WI38 (cell line): ENCODE data around the gene CNIH2.
"Not testable (repeated sequence)": the region's sequence is repeated elsewhere in the genome, so short reads cannot be mapped to it uniquely, and the experiment has no call there.

Source experiments
- H3K4me3 ChIP-seq: 2 replicates; pipeline ENCODE4 v1.5.1; 2011; ENCODE audit warnings: low read depth, mild to moderate bottlenecking, control low read depth, low read length
- TF ChIP-seq, protein P1 (sequence below): IDR thresholded peaks from 2 replicates; pipeline ENCODE4 v1.5.1; 2012; ENCODE audit warnings: low read depth, mild to moderate bottlenecking, control low read depth, low read length

Gene CNIH2

DNA sequence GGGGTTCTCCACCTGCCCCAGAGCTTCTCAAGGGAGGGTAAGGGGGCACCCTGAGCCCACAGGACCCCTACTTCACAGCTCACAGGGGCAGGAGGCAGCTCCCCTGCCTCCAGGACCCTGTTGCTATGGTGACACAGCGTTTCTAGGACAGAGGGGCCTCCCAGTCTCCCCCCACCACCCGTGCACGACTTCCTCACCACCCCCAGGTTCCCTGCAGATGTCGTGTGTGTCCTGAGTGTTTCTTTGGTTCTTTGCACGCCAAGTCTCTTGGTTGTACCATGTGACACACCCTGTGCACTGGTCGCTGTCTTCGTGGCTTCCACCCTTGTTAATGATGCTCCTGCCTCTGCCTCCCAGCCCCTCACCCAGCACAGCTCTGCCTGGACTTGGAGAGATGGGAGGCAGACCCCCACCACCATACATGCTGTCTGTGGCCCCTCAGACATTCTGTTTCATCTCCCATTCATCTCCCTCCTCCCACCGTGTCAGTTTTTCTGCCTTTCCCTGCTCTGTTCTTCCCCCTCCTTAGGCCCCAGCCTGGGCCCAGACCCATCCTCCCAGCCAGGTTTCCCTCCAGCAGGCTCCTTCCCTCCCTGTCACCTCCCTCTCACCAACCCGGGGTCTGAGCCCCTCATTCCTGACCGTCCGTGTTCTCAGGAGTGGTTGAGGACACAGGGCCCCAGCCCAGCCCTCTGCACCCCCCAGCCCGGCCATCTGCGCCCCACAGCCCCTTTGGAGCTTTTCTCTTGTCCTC, 34.0 kb upstream of the CNIH2 start:
- no peak overlapping the region for H3K4me3 ChIP-seq
- TF ChIP-seq, protein P1, sequence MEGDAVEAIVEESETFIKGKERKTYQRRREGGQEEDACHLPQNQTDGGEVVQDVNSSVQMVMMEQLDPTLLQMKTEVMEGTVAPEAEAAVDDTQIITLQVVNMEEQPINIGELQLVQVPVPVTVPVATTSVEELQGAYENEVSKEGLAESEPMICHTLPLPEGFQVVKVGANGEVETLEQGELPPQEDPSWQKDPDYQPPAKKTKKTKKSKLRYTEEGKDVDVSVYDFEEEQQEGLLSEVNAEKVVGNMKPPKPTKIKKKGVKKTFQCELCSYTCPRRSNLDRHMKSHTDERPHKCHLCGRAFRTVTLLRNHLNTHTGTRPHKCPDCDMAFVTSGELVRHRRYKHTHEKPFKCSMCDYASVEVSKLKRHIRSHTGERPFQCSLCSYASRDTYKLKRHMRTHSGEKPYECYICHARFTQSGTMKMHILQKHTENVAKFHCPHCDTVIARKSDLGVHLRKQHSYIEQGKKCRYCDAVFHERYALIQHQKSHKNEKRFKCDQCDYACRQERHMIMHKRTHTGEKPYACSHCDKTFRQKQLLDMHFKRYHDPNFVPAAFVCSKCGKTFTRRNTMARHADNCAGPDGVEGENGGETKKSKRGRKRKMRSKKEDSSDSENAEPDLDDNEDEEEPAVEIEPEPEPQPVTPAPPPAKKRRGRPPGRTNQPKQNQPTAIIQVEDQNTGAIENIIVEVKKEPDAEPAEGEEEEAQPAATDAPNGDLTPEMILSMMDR: no peak

DNA sequence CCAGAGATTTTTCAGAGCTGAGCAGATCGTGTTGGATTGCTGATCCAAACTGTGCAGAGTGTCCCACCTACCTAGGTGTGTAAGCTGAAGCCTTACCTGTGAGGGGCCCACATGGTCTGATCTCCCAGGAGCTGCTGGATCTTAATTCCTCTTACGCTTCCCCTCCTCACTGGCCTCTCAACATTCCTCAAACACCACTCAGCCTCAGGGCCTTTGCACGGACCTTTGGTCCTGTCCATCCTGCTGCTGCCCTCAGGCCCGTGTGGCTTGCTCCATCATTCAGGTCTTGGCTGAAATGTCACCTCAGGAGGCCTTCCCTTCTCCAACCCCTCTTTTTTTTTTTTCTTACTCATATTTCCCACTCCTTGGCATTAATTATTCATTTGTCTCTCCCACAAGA, 30.7 kb upstream of the CNIH2 start:
- TF ChIP-seq, protein P1: no peak
- H3K4me3 ChIP-seq: no peak overlapping the region

DNA sequence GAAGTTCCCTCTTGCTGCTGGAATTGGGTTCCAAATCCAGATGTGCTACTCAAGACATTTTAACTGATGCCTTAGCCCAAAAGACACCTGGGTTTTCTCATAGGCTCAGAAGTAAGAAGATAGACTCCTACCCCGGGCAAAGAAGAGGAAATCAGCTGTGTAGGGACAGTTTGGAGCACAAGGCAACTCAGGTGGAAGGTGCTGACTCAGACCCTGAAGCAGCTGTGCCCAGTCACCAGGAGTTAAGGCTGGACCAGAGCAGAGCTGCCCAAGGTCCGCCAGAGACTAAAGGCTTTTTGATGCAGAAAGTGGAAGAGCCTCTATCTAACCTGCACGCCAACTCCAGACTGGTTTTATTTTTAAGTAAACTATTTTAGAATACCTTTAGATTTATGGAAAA, 30.2 kb upstream of the CNIH2 start:
- H3K4me3 ChIP-seq: no peak overlapping the region
- TF ChIP-seq, protein P1: no peak

DNA sequence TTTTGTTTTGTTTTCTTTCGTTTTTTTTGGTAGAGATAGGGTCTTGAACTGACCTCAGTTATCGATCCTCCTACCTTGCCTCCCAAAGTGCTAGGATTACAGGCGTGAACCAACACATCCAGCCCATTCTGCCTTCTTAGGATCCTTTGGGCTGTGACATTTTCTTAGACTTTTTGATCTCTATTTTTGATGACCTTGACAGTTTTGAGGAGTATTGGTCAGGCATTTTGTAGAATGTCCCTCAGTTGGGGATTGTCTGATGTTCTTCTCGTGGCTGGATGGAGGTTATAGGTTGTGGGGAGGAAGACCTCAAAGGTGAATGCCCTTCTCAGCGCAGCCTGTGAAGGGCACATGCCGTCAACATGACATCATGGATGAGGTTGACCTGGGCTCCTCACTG, 29.1 kb upstream of the CNIH2 start:
- TF ChIP-seq, protein P1: no peak
- H3K4me3 ChIP-seq: no peak overlapping the region

DNA sequence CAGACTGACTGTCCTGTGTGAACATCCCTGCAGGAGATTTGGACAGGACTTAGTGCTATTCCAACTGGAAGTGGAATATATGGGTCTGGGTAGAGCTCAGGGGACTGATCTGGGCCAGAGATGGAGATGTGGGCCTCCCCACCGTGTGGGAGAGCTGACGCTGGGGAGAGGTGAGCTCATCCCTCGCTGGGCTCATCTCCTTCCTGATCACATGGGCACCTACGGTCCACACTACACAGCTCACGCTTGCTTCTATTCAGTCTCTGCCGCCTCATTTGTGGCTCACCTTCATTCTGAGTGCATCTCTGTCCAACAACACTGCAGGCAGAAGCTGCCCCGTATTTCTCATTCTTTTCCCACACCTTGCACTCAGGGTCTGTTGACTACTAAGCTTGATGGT, 26.2 kb upstream of the CNIH2 start:
- H3K4me3 ChIP-seq: no peak overlapping the region
- TF ChIP-seq, protein P1: no peak

DNA sequence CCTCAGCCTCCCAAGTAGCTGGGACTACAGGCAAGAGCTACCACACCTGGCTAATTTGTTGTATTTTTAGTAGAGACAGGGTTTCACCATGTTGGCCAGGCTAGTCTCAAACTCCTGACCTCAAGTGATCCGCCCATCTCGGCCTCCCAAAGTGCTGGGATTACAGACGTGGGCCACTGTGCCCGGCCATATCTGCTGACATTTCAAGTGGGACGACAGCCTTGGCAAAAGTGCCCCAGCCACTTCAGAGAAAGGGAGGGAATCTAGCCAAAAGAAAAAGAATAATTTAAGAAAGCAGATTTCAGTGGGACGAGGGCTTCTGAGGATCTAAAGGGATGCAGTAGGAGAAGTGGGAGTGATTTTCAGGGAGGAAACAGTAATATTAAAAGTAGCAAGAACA, 24.9 kb upstream of the CNIH2 start:
- not testable (repeated sequence) for H3K4me3 ChIP-seq

DNA sequence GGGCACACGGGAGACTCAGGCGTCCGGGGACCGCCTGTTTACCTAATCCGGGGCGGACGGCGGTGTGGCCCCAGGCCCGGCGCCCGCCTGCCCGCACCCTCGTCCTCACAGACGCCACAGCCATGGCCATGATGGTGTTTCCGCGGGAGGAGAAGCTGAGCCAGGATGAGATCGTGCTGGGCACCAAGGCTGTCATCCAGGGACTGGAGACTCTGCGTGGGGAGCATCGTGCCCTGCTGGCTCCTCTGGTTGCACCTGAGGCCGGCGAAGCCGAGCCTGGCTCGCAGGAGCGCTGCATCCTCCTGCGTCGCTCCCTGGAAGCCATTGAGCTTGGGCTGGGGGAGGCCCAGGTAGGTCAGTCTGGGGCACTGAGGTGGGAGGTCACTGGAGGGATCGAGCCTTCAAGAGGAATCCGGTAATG, 19.5 kb upstream of the CNIH2 start:
- H3K4me3 ChIP-seq: peak overlapping the region; percentile 96

More for the DNA sequence above, 19.5 kb upstream of the CNIH2 start:
- TF ChIP-seq, protein P1: no peak
